ENCODE results near the gene SH2D2A. TPM values are rescaled to one million over a fixed set of nuclear protein-coding genes. Genes with fewer than 3 reads are reported as not detected.

The SH2D2A gene
- total RNA-seq, 1 experiment from 2014 or later, result 27.9 TPM

- peak; percentile 42 for DNase-seq (ENCODE audit: unreplicated experiment)
- intact Hi-C loops (cut with micrococcal nuclease), result no loop called here
- CTCF ChIA-PET, result interaction anchor here (0.7 to 12.4 kb wide), 9 partner anchors 8 to 122 kb away, joined by 3 to 114 read pairs (median 9); partner anchors contain the start of genes NTRK1 and PEAR1
Observed at GRCh38 chr1:156805766-156806511, 10.7 kb downstream of the SH2D2A start.

DNA sequence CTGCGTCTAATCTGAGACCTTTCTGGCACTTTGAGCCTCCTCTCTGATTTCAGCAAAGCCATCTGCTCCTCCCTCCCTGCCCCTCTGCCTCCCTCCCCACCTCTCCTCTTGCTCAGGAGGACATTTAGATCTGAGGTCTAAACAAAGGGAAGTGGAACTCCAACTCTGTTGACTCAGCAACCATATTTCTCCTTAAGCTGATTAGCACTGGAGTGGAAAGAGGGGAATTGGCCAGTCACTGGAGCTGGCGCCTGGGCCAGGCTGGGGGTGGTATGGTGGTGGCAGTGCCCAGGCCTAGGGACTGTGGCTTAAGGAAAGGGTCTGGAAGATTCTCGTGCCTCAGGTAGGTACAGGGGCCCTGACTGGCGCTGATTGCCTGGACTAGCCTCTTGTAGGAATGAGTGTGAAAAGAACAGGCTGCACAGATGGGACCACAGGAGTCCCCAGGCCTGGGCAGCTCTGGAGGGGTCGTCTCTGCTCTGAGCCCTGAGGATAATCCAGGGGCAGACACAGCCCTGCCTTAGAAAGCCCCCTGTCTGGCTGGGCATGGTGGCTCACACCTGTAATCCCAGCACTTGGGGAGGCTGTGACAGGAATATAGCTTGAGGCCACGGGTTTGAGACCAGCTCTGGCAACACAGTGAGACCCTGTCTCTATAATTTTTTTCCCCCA lies 11.9 kb downstream of the SH2D2A start:
- BruUV-seq (replicated peaks), result no TSS peak
- no peak overlapping the region for H3K27ac Mint-ChIP-seq (ENCODE audit: low read depth, unreplicated experiment)
- ChIA-PET CTCF (interaction anchor here (0.5 to 12.4 kb wide), 11 partner anchors 9 to 123 kb away, joined by 3 to 114 read pairs (median 4); partner anchors contain the start of genes NTRK1 and PEAR1), POLR2A (no interaction called here)
- TF ChIP-seq, protein P1, sequence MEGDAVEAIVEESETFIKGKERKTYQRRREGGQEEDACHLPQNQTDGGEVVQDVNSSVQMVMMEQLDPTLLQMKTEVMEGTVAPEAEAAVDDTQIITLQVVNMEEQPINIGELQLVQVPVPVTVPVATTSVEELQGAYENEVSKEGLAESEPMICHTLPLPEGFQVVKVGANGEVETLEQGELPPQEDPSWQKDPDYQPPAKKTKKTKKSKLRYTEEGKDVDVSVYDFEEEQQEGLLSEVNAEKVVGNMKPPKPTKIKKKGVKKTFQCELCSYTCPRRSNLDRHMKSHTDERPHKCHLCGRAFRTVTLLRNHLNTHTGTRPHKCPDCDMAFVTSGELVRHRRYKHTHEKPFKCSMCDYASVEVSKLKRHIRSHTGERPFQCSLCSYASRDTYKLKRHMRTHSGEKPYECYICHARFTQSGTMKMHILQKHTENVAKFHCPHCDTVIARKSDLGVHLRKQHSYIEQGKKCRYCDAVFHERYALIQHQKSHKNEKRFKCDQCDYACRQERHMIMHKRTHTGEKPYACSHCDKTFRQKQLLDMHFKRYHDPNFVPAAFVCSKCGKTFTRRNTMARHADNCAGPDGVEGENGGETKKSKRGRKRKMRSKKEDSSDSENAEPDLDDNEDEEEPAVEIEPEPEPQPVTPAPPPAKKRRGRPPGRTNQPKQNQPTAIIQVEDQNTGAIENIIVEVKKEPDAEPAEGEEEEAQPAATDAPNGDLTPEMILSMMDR (IDR thresholded peaks at IDR 0.05; ENCODE audit: unreplicated experiment), result no peak
- no peaks in the 10 kb centered on the region for H3K9me3 Mint-ChIP-seq (ENCODE audit: unreplicated experiment)
- intact Hi-C loops (cut with micrococcal nuclease), result no loop called here
- peaks cover 29% of the 10 kb centered on the region for H3K36me3 Mint-ChIP-seq (ENCODE audit: insufficient read depth, unreplicated experiment)
- no peaks in the 10 kb centered on the region for H3K27me3 Mint-ChIP-seq (ENCODE audit: insufficient read depth, unreplicated experiment)
- H3K4me3 Mint-ChIP-seq (ENCODE audit: unreplicated experiment), result no peak overlapping the region
- no peak for DNase-seq (ENCODE audit: unreplicated experiment)
- peaks cover 12% of the 10 kb centered on the region for H3K4me1 Mint-ChIP-seq (ENCODE audit: insufficient read depth, unreplicated experiment)

More at GRCh38 chr1:156805766-156806511, 10.7 kb downstream of the SH2D2A start:
- no peak overlapping the region for H3K27ac Mint-ChIP-seq (ENCODE audit: low read depth, unreplicated experiment)
- H3K9me3 Mint-ChIP-seq (ENCODE audit: unreplicated experiment), result no peaks in the 10 kb centered on the region
- no peak overlapping the region for H3K4me3 Mint-ChIP-seq (ENCODE audit: unreplicated experiment)
- peaks cover 13% of the 10 kb centered on the region for H3K4me1 Mint-ChIP-seq (ENCODE audit: insufficient read depth, unreplicated experiment)
- H3K27me3 Mint-ChIP-seq (ENCODE audit: insufficient read depth, unreplicated experiment), result no peaks in the 10 kb centered on the region
- TF ChIP-seq, protein P1 (IDR thresholded peaks at IDR 0.05; ENCODE audit: unreplicated experiment), result no peak
- no TSS peak for BruUV-seq (replicated peaks)
- peaks cover 17% of the 10 kb centered on the region for H3K36me3 Mint-ChIP-seq (ENCODE audit: insufficient read depth, unreplicated experiment)
- POLR2A ChIA-PET, result interaction anchor here (0.7 to 2.3 kb wide), 2 partner anchors 8 to 11 kb away, joined by 3 to 7 read pairs; no protein-coding TSS in a partner anchor

DNA sequence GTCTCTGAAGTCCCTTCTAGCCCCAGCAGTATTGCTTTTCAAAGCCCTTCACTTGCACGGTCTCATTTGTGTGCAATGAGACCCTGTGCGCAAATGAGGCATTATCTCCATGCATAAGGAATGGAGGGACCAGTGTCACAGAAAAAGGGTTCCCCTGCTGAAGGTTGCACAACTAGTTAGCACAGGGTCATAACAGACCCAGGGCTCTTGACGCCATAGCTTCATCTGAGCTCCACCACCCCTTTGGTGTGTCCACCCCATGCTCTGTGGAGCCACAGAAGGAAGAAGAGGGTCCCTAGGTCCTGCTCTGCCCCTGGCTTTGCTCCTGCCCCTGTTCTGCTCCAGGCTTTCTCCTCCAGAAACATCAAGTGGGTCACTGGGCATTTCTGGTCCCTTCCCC lies 12.6 kb downstream of the SH2D2A start:
- peaks cover 35% of the 10 kb centered on the region for H3K36me3 Mint-ChIP-seq (ENCODE audit: insufficient read depth, unreplicated experiment)
- no peaks in the 10 kb centered on the region for H3K9me3 Mint-ChIP-seq (ENCODE audit: unreplicated experiment)
- H3K4me1 Mint-ChIP-seq (ENCODE audit: insufficient read depth, unreplicated experiment), result peaks cover 12% of the 10 kb centered on the region

More for the DNA sequence above, 12.6 kb downstream of the SH2D2A start:
- DNase-seq (ENCODE audit: unreplicated experiment), result no peak
- TF ChIP-seq, protein P1 (IDR thresholded peaks at IDR 0.05; ENCODE audit: unreplicated experiment), result no peak
- Mint-ChIP-seq H3K4me3 (ENCODE audit: unreplicated experiment) (no peak overlapping the region), H3K27ac (ENCODE audit: low read depth, unreplicated experiment) (no peak overlapping the region), H3K27me3 (ENCODE audit: insufficient read depth, unreplicated experiment) (no peaks in the 10 kb centered on the region)
- no TSS peak for BruUV-seq (replicated peaks)
- intact Hi-C loops (cut with micrococcal nuclease), result no loop called here
- CTCF ChIA-PET, result interaction anchor here (0.5 to 12.4 kb wide), 4 partner anchors 9 to 87 kb away, joined by 3 to 106 read pairs (median 13); partner anchors contain the start of gene PEAR1
- POLR2A ChIA-PET, result no interaction called here
